K562 (cell line): ENCODE measurements around the gene ZBTB20. TPM values are rescaled to one million over a fixed set of nuclear protein-coding genes. Genes with fewer than 3 reads are reported as not detected.

ENCODE experiments used
- ATAC-seq: fragments of 200-7000 bp; cut with Tn5 transposase; 3 replicates; pipeline ENCODE4 v1.9.1; 2020; ENCODE audit warnings: moderate library complexity
- BruUV-seq: library from RNA; stranded (reverse); fragments of 400-500 nt; replicated peaks from 2 replicates; lab custom pipeline; 2021; lab: Mats Ljungman, UMichigan
- CTCF ChIA-PET: fragments of 300-600 bp; formaldehyde crosslinking; extraction: SDS; loops from one replicate; lab custom pipeline; 2021; ENCODE audit warnings: low intra/inter-chr PET ratio; lab: Yijun Ruan, JAX
- POLR2A ChIA-PET: fragments of 300-600, 350-650 bp; sonication (Branson Sonifier 250); formaldehyde crosslinking; extraction: SDS; loops from one replicate; lab custom pipeline; 2021; ENCODE audit warnings: antibody characterized with exemption, inconsistent platforms; lab: Yijun Ruan, JAX
- DNase-seq, 4 experiments: peaks; one replicate each; pipeline versions ENCODE4 v3.0.0 to v3.0.0-alpha.2; 2011 to 2018; ENCODE audit warnings: low spot score in 3 of 4, mixed read lengths in 3 of 4; ENCODE audit errors: extremely low read depth in 1 of 4
- FAIRE-seq: peaks from 2 replicates; lab custom pipeline; 2011; peaks lifted over from hg19 to GRCh38; lab: Jason Lieb, UNC
- H2AFZ ChIP-seq: 2 replicates; pipeline ENCODE4 v1.6.0; 2011; ENCODE audit warnings: low read depth, low read length, control low read depth, inconsistent platforms
- H3K27ac ChIP-seq: fragments of 200-600 bp; 3 replicates; pipeline ENCODE4 v1.8.0; 2011; ENCODE audit warnings: low read depth, mild to moderate bottlenecking, control low read depth, inconsistent platforms, low read length, moderate library complexity, mixed read lengths; ENCODE audit errors: extremely low read depth
- H3K27me3 ChIP-seq, 2 experiments: fragments of 300-600 bp in 1 of 2; 2 replicates in 1 of 2; 3 replicates in 1 of 2; pipeline versions ENCODE4 v1.6.0 to v1.8.0; 2011; ENCODE audit warnings: inconsistent platforms in 2 of 2, low read length in 2 of 2, mild to moderate bottlenecking in 1 of 2, mixed read lengths in 1 of 2, moderate library complexity in 1 of 2; ENCODE audit not compliant: control insufficient read depth in 2 of 2, insufficient read depth in 2 of 2
- H3K36me3 ChIP-seq: fragments of 300-600 bp; 3 replicates; pipeline ENCODE4 v1.8.0; 2011; ENCODE audit warnings: mild to moderate bottlenecking, low read length, inconsistent platforms; ENCODE audit not compliant: control insufficient read depth, insufficient read depth
- H3K4me1 ChIP-seq, 2 experiments: fragments of 200-600 bp in 1 of 2; replicated peaks in 1 of 2; 2 replicates in 1 of 2; 3 replicates in 1 of 2; pipeline versions ENCODE4 v1.5.1 to v1.8.0; 2011; ENCODE audit warnings: inconsistent platforms in 2 of 2, low read length in 2 of 2, mild to moderate bottlenecking in 1 of 2, mixed read lengths in 1 of 2, moderate library complexity in 1 of 2; ENCODE audit not compliant: control insufficient read depth in 2 of 2, insufficient read depth in 2 of 2
- H3K4me2 ChIP-seq: 2 replicates; pipeline ENCODE4 v1.6.1; 2011; ENCODE audit warnings: low read length, control low read depth, inconsistent platforms, mixed read lengths; ENCODE audit not compliant: insufficient read depth
- H3K4me3 ChIP-seq: fragments of 200-600 bp; sonication (generic), shearing (Covaris generic); 2 replicates; pipeline ENCODE4 v1.5.1; 2016; ENCODE audit warnings: control low read depth, inconsistent platforms
- H3K79me2 ChIP-seq: fragments of 200-600 bp; 3 replicates; pipeline ENCODE4 v1.8.0; 2011; ENCODE audit warnings: low read length, inconsistent platforms; ENCODE audit not compliant: control insufficient read depth, insufficient read depth
- H3K9ac ChIP-seq, 2 experiments: 2 replicates each; pipeline versions ENCODE4 v1.6.0 to v1.6.1; 2011; ENCODE audit warnings: low read depth in 2 of 2, low read length in 2 of 2, control low read depth in 1 of 2, inconsistent platforms in 1 of 2, mild to moderate bottlenecking in 1 of 2, mixed read lengths in 1 of 2; ENCODE audit not compliant: insufficient read depth in 1 of 2
- H3K9me1 ChIP-seq: one replicate; pipeline ENCODE4 v1.6.0; 2011; ENCODE audit warnings: inconsistent platforms, mild to moderate bottlenecking, low read length, moderate library complexity; ENCODE audit not compliant: control insufficient read depth, insufficient read depth
- H3K9me3 ChIP-seq: replicated peaks from 2 replicates; pipeline ENCODE4 v1.5.1; 2011; ENCODE audit warnings: low read depth, low read length, inconsistent platforms; ENCODE audit not compliant: control insufficient read depth, insufficient read depth
- H4K20me1 ChIP-seq: replicated peaks from 2 replicates; pipeline ENCODE4 v1.6.1; 2011; ENCODE audit warnings: low read length, inconsistent platforms, mixed read lengths; ENCODE audit not compliant: control insufficient read depth, insufficient read depth
- ATF1 ChIP-seq, 2 experiments: fragments of 450-650 bp in 1 of 2; IDR thresholded peaks; 2 replicates each; pipeline ENCODE4 v1.6.1; 2016; ENCODE audit warnings: missing compliant biosample characterization in 1 of 2, missing genetic modification characterization in 1 of 2
- CCNT2 ChIP-seq: IDR thresholded peaks from 2 replicates; pipeline ENCODE4 v1.6.1; 2011; ENCODE audit warnings: borderline replicate concordance, low read depth, mild to moderate bottlenecking, moderate library complexity, mixed read lengths, low read length; ENCODE audit not compliant: insufficient read length; ENCODE audit errors: extremely low read depth
- CREB3L1 ChIP-seq: fragments of 450-650 bp; IDR thresholded peaks from 2 replicates; pipeline ENCODE4 v1.6.1; 2014; ENCODE audit warnings: low read depth, mild to moderate bottlenecking, moderate library complexity, borderline replicate concordance
- E2F6 ChIP-seq, 2 experiments: IDR thresholded peaks; 2 replicates each; pipeline ENCODE4 v1.6.1; 2011; ENCODE audit warnings: borderline replicate concordance in 1 of 2, control low read depth in 1 of 2, low read depth in 1 of 2, low read length in 1 of 2, mild to moderate bottlenecking in 1 of 2, mixed read lengths in 1 of 2, moderate library complexity in 1 of 2; ENCODE audit not compliant: insufficient read depth in 1 of 2, insufficient read length in 1 of 2, poor library complexity in 1 of 2, severe bottlenecking in 1 of 2; ENCODE audit errors: extremely low read depth in 1 of 2
- HDGF ChIP-seq: fragments of 450-650 bp; IDR thresholded peaks from 2 replicates; pipeline ENCODE4 v1.6.1; 2016
- POLR2A ChIP-seq: fragments of 450-650 bp; conservative IDR thresholded peaks from 2 replicates; pipeline ENCODE4 v1.6.1; 2016
- POLR2H ChIP-seq: IDR thresholded peaks from 2 replicates; pipeline ENCODE4 v1.6.1; 2016; ENCODE audit warnings: missing genetic modification characterization, low read depth, mild to moderate bottlenecking, control low read depth, missing compliant biosample characterization, moderate library complexity
- POLR3A ChIP-seq: IDR thresholded peaks from 2 replicates; pipeline ENCODE4 v1.6.1; 2011; ENCODE audit warnings: borderline replicate concordance, mild to moderate bottlenecking, moderate library complexity; ENCODE audit not compliant: insufficient read length, insufficient read depth; ENCODE audit errors: extremely low read depth
- SRSF9 ChIP-seq: fragments of 200-400 bp; formaldehyde crosslinking; IDR thresholded peaks from 2 replicates; pipeline ENCODE4 v1.6.1; 2017; ENCODE audit warnings: low read depth, low read length, borderline replicate concordance
- TAF7 ChIP-seq: fragments of 450-650 bp; IDR thresholded peaks from 2 replicates; pipeline ENCODE4 v1.6.1; 2016; ENCODE audit warnings: missing genetic modification characterization, missing compliant biosample characterization
- ZBTB9 ChIP-seq: fragments of 450-650 bp; formaldehyde crosslinking; IDR thresholded peaks from 2 replicates; pipeline ENCODE4 v1.4.0; 2020; ENCODE audit warnings: mild to moderate bottlenecking, moderate library complexity
- ZMIZ1 ChIP-seq, 2 experiments: fragments of 150-350 bp in 1 of 2; IDR thresholded peaks; 2 replicates each; pipeline ENCODE4 v1.6.1; 2012 to 2016; ENCODE audit warnings: low read depth in 2 of 2, low read length in 2 of 2, mild to moderate bottlenecking in 1 of 2, moderate library complexity in 1 of 2
- WGBS: fragments of 100-300 bp; shearing (Covaris generic); methylation state at CpG from one replicate; pipeline ENCODE4 v1.1.6; 2016; ENCODE audit warnings: low coverage, mixed read lengths; ENCODE audit not compliant: insufficient coverage; ENCODE audit errors: missing lambda C conversion rate; 5-methylcytosine and 5-hydroxymethylcytosine counted together
- in situ Hi-C: fragments of 300-500 bp; cut with MboI; formaldehyde crosslinking; loops from 4 replicates; pipeline ENCODE4 v1.15.0; 2018; ENCODE audit warnings: inconsistent platforms, mixed read lengths
- intact Hi-C: fragments of 100-400 bp; cut with micrococcal nuclease; formaldehyde crosslinking; loops from 2 replicates; pipeline ENCODE4 v1.14.2; 2022
- polyA plus RNA-seq, 8 experiments: library from polyadenylated mRNA; depleted of rRNA in 4 of 8; stranded (reverse) in 5 of 8; unstranded in 3 of 8; fragments of >200 nt; fragmentation: Nextera tagmentation in 2 of 8; fragmentation: Illumina TruSeq in 1 of 8; extraction: Ambion mirVana in 2 of 8; extraction: Trizol in 1 of 8; gene quantifications; 2 replicates each; pipeline versions ENCODE4 v1.2.1 to v1.2.3, GENCODE V29; 2011 to 2014; ENCODE audit warnings: inconsistent platforms in 1 of 8, missing spikeins in 1 of 8
- total RNA-seq, 7 experiments: library from RNA; depleted of rRNA in 6 of 7; stranded (reverse); fragments of >200 nt in 6 of 7; fragmentation: Illumina TruSeq in 2 of 7; extraction: Trizol in 2 of 7; gene quantifications; 2 replicates each; pipeline versions ENCODE4 v1.2.1 to v1.2.3, GENCODE V29; 2011 to 2021; ENCODE audit warnings: low replicate concordance in 1 of 7

Gene ZBTB20
- total and polyA plus RNA-seq, 9 of the 15 experiments (the other 6 are each of a cell fraction or from before 2014, with no cell fraction given), result 0.17 to 1.7 (median 0.45) TPM

GRCh38 chr3:115148142-115148790 is 1.2 kb upstream of the ZBTB20 start:
- 1% methylated on average over 18 of the region's 20 CpGs for WGBS
- Histone ChIP-seq H3K9ac (peak overlapping the region; percentile 84 to 96), H4K20me1 (no peaks in the 10 kb centered on the region), H3K4me2 (peak overlapping the region; percentile 79), H3K36me3 (no peaks in the 10 kb centered on the region), H3K9me1 (no peaks in the 10 kb centered on the region), H3K27me3 (no peaks in the 10 kb centered on the region), H3K79me2 (peaks cover 7% of the 10 kb centered on the region; the same call in 2 of the 3 replicates), H3K4me3 (peak overlapping the region; percentile 72), H2AFZ (peak overlapping the region; percentile 76), H3K27ac (peak overlapping the region; percentile 88), H3K4me1 (peaks cover 3 to 7% of the 10 kb centered on the region in 2 experiments; a peak in 2 of 5 replicates), H3K9me3 (no peaks in the 10 kb centered on the region)
- POLR2A ChIA-PET, result interaction anchor here (0.6 kb wide), 1 partner anchor 1004 kb away, joined by 3 read pairs; no protein-coding TSS in a partner anchor
- BruUV-seq, result TSS peak; percentile 77
- peak; percentile 7; the same call in 2 of the 3 replicates for ATAC-seq
- no peak for DNase-seq
- CTCF ChIA-PET, result no interaction called here
- FAIRE-seq, result no peak
- intact Hi-C loops, result no loop called here
- in situ Hi-C loops, result no loop called here
- TF ChIP-seq SRSF9, result no peak
- TF ChIP-seq HDGF, result no peak
- no peak for TF ChIP-seq POLR3A
- TF ChIP-seq ATF1 (CRISPR knock-in tag; IDR thresholded peaks at IDR 0.05), result no peak
- peak; percentile 78 for TF ChIP-seq ATF1 (tag; IDR thresholded peaks at IDR 0.05)
- TF ChIP-seq CREB3L1, result no peak
- TF ChIP-seq TAF7 (tag), result peak; percentile 70; the same call in 1 of the 2 replicates
- TF ChIP-seq POLR2A, result peak; percentile 2; the same call in 1 of the 2 replicates
- no peak for TF ChIP-seq ZMIZ1 (IDR thresholded peaks at IDR 0.05; ENCODE audit: low read depth in 2 of 2, low read length in 2 of 2)
- peak; percentile 63; the same call in 1 of the 2 replicates for TF ChIP-seq POLR2H (tag)
- peak in 1 of 2 experiments; percentile 48 for TF ChIP-seq E2F6 (IDR thresholded peaks at IDR 0.05; ENCODE audit: borderline replicate concordance in 1 of 2, extremely low read depth in 1 of 2, insufficient read depth in 1 of 2, insufficient read length in 1 of 2, low read depth in 1 of 2, low read length in 1 of 2, poor library complexity in 1 of 2, severe bottlenecking in 1 of 2)
- 0 out of 2 replicates have a peak, but pooled peaks have one; percentile 33 for TF ChIP-seq ZBTB9 (CRISPR knock-in tag)
- peak; percentile 57 for TF ChIP-seq CCNT2
